ENCODE data around the gene NCCRP1. TPM values are rescaled to one million over a fixed set of nuclear protein-coding genes. Genes with fewer than 3 reads are reported as not detected.

The NCCRP1 gene
- total and polyA plus RNA-seq, 4 experiments from 2014 or later, result not detected

DNA sequence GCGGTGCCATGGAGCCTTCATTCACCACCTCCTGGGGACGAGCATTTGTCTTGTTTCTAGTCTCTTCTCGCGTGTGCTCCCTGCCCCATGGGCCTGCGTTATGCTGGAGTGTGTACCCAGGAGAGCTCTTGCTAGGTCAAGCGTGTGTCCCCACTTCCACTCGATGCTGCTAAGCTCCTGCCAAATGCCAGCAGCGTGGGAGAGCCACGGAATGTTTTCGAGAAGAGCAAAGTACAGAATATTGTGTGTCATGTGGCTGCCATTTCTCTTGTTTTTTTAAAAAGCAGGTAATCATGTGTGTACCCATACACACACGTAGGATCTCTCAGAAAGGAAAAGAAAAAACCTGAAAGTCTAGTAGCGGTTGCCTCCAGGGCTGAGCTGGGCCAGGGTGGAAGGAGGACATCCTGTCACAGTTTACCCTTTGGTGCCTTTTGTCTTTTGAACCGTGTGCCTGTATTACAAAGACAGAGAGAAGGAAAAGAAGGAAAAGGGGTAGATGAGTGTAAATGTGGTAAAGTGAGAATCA is 42.6 kb upstream of the NCCRP1 start:
- Mint-ChIP-seq H3K4me3 (no peak overlapping the region), H3K9me3 (peaks cover 0 to 2% (median 0%) of the 10 kb centered on the region in 8 donors), H3K27ac (peak overlapping the region in 2 of 7 donors; percentile 19 to 60), H3K27me3 (no peaks in the 10 kb centered on the region), H3K4me1 (peaks cover 17 to 21% (median 19%) of the 10 kb centered on the region in 4 donors), H3K36me3 (peaks cover 0 to 4% of the 10 kb centered on the region in 2 donors)
- no peaks in the 10 kb centered on the region for H3K9me3 ChIP-seq (ENCODE audit: control insufficient read depth in 1 of 2, low read length in 2 of 2)
- CTCF ChIA-PET (ENCODE audit: partially characterized antibody), result interaction anchor here (0.7 kb wide), 1 partner anchor 33 kb away, joined by 3 read pairs; no protein-coding TSS in a partner anchor
- no peaks in the 10 kb centered on the region for H3K27me3 ChIP-seq (ENCODE audit: insufficient read depth, low read length)
- H3K36me3 ChIP-seq (ENCODE audit: insufficient read depth, low read length), result no peaks in the 10 kb centered on the region
- H3K4me3 ChIP-seq (ENCODE audit: low read length in 2 of 2), result no peak overlapping the region
- POLR2A ChIA-PET (ENCODE audit: partially characterized antibody), result no interaction called here
- no peak for DNase-seq
- intact Hi-C loops (cut with micrococcal nuclease), result no loop called here
- peaks cover 4% of the 10 kb centered on the region for H3K4me1 ChIP-seq (ENCODE audit: insufficient read depth, low read length)
- H3K27ac ChIP-seq (ENCODE audit: low read depth, low read length), result no peak overlapping the region

DNA sequence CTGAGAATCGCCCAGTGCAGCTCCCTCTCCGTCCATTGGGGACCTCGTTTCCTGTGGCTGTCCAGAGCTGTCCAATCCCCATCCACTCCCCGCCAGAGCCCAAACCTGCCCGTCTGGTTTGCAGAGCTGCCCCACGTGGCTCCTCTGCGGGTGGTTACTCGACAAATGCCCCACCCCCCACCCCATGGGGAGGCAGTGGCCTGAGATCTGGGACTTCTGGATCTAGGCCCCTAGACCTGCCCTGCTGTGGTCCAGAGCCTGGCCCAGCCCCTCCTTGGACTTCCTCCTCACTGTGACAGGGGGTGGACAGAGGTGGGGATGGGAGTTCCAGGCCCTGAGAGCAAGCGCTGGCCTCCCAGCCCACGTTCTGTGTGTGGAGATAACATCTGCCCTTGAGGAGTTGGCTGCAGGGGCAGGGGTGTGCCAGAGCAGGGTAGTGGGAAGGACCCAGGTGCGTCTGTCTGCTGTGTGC is 42.1 kb upstream of the NCCRP1 start:
- Histone ChIP-seq H3K4me3 (ENCODE audit: low read length in 2 of 2) (no peak overlapping the region), H3K27ac (ENCODE audit: low read depth, low read length) (no peak overlapping the region), H3K9me3 (ENCODE audit: control insufficient read depth in 1 of 2, low read length in 2 of 2) (no peaks in the 10 kb centered on the region), H3K4me1 (ENCODE audit: insufficient read depth, low read length) (peaks cover 4% of the 10 kb centered on the region), H3K27me3 (ENCODE audit: insufficient read depth, low read length) (no peaks in the 10 kb centered on the region), H3K36me3 (ENCODE audit: insufficient read depth, low read length) (no peaks in the 10 kb centered on the region)
- DNase-seq, result no peak
- Mint-ChIP-seq H3K4me1 (peaks cover 17 to 21% (median 19%) of the 10 kb centered on the region in 4 donors), H3K27ac (peak overlapping the region in 1 of 7 donors; percentile 60), H3K9me3 (peaks cover 0 to 2% (median 0%) of the 10 kb centered on the region in 8 donors), H3K27me3 (no peaks in the 10 kb centered on the region), H3K36me3 (peaks cover 0 to 4% of the 10 kb centered on the region in 2 donors), H3K4me3 (no peak overlapping the region)
- intact Hi-C loops (cut with micrococcal nuclease), result no loop called here
- POLR2A ChIA-PET (ENCODE audit: partially characterized antibody), result no interaction called here
- CTCF ChIA-PET (ENCODE audit: partially characterized antibody), result interaction anchor here (0.7 kb wide), 1 partner anchor 32 kb away, joined by 3 read pairs; no protein-coding TSS in a partner anchor

DNA sequence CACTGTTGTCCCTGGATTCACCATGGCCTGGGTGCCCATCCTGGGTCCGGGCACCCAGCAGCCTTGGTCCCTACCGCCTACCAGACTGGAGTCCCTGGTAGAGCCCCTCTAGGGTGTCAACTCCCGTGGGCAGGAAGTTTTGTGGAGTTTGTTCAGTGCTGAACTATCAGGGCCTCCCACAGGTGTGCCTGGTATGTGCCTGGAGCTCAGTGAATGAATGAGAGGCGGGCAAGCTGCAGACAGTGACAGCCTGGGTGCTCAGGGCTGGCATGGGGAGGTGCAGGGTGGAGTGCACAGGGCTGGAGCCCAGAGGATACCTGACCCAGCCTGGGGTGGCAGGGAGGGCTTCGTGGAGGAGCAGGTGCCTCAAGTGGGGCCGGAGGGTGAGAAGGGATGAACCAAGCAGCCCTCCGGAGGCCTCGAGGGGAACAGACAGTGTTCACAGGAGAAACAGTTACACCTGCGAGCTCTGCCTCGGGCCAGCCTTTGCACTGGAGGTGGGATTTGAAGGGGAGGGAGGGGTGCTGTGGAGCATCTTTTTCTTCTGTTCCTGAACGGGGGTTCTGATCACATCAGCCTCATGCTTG is 41.6 kb upstream of the NCCRP1 start:
- ChIA-PET POLR2A (ENCODE audit: partially characterized antibody) (no interaction called here), CTCF (ENCODE audit: partially characterized antibody) (no interaction called here)
- Mint-ChIP-seq H3K9me3 (peaks cover 0 to 2% (median 0%) of the 10 kb centered on the region in 8 donors), H3K4me3 (no peak overlapping the region), H3K4me1 (peaks cover 17 to 22% (median 19%) of the 10 kb centered on the region in 4 donors), H3K36me3 (peaks cover 0 to 4% of the 10 kb centered on the region in 2 donors), H3K27ac (peak overlapping the region in 1 of 7 donors; percentile 12), H3K27me3 (no peaks in the 10 kb centered on the region)
- Histone ChIP-seq H3K4me1 (ENCODE audit: insufficient read depth, low read length) (peaks cover 4% of the 10 kb centered on the region), H3K36me3 (ENCODE audit: insufficient read depth, low read length) (no peaks in the 10 kb centered on the region), H3K4me3 (ENCODE audit: low read length in 2 of 2) (no peak overlapping the region), H3K27ac (ENCODE audit: low read depth, low read length) (no peak overlapping the region), H3K9me3 (ENCODE audit: control insufficient read depth in 1 of 2, low read length in 2 of 2) (no peaks in the 10 kb centered on the region), H3K27me3 (ENCODE audit: insufficient read depth, low read length) (no peaks in the 10 kb centered on the region)
- DNase-seq, result no peak
- intact Hi-C loops (cut with micrococcal nuclease), result no loop called here

DNA sequence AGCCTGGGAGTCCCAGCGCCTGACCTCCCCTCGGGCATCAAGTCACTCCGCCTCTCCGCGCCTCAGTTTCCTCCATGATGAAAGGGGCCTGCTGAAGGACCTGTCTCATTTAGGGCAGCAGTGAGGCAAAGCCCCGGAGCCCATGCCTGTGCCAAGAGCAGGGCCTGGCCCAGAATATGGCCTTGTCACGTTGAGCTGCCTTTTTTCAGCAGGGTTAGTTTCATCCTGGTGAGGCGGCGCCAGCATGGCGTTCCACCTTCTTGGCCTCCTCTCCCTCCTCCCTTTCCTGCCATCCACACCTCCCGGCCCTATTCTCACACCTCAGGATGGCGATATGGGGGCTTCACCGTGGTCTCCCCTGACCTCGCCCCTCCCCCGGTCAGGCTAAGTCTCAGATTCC is 41.0 kb upstream of the NCCRP1 start:
- Histone ChIP-seq H3K4me1 (ENCODE audit: insufficient read depth, low read length) (peaks cover 4% of the 10 kb centered on the region), H3K9me3 (ENCODE audit: control insufficient read depth in 1 of 2, low read length in 2 of 2) (no peaks in the 10 kb centered on the region), H3K36me3 (ENCODE audit: insufficient read depth, low read length) (no peaks in the 10 kb centered on the region), H3K27me3 (ENCODE audit: insufficient read depth, low read length) (no peaks in the 10 kb centered on the region), H3K27ac (ENCODE audit: low read depth, low read length) (no peak overlapping the region), H3K4me3 (ENCODE audit: low read length in 2 of 2) (no peak overlapping the region)
- Mint-ChIP-seq H3K27me3 (no peaks in the 10 kb centered on the region), H3K4me3 (no peak overlapping the region), H3K27ac (peak overlapping the region in 2 of 7 donors; percentile 73 to 90), H3K9me3 (peaks cover 0 to 2% (median 0%) of the 10 kb centered on the region in 8 donors), H3K4me1 (peaks cover 17 to 27% (median 20%) of the 10 kb centered on the region in 4 donors), H3K36me3 (peaks cover 0 to 4% of the 10 kb centered on the region in 2 donors)
- ChIA-PET CTCF (ENCODE audit: partially characterized antibody) (no interaction called here), POLR2A (ENCODE audit: partially characterized antibody) (no interaction called here)
- DNase-seq, result no peak
- intact Hi-C loops (cut with micrococcal nuclease), result no loop called here

DNA sequence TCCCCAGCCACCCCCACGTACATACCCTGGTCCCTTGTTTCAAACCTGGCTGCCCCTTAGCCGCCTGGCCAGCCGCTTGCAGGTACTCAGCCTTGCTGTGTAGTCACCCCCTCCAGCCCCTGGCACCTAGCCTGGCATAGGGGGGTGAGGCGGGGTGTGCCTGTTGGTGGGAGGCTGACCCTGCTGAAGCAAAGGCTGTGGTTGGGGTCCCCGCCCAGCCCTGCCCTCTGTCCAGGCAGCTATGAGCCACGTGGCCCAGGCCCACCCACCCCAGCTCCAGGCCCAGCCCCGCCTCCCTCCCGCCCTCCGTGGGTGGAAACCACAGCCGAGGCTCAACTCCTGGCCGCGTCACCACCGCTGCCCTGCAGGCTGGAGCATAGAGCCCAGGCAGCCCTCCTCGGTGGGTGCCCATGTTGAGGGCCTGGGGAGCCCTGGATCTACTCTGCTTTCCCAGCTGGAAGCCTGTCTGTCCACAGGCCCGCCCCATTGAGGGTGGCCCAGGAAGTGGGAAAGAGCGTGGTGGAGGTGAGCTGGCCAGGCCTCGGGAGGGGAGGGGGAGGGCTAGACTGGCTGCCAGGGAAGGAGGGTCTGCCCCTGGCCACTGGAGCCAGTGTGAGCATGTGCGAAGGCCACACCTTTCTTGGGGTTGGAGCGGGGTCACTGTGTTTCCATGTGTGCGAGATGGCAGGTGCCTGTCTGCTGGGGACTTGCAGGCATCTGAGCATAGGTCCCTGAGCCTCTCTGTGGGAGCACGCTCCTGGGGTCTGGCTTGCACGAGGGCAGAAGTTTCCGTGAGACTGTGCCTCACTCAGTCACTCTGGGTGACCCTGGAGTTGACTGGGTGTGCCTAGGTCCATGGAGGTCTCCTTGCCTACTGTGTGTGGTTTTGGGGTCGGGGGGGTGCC is 40.2 kb upstream of the NCCRP1 start:
- Histone ChIP-seq H3K27ac (ENCODE audit: low read depth, low read length) (no peak overlapping the region), H3K36me3 (ENCODE audit: insufficient read depth, low read length) (no peaks in the 10 kb centered on the region), H3K9me3 (ENCODE audit: control insufficient read depth in 1 of 2, low read length in 2 of 2) (no peaks in the 10 kb centered on the region), H3K4me3 (ENCODE audit: low read length in 2 of 2) (no peak overlapping the region), H3K27me3 (ENCODE audit: insufficient read depth, low read length) (no peaks in the 10 kb centered on the region), H3K4me1 (ENCODE audit: insufficient read depth, low read length) (peaks cover 4% of the 10 kb centered on the region)
- H3K27ac Mint-ChIP-seq, result peak overlapping the region in 2 of 7 donors; percentile 11 to 56
- H3K9me3 Mint-ChIP-seq, result peaks cover 0 to 2% (median 0%) of the 10 kb centered on the region in 8 donors
- no peaks in the 10 kb centered on the region for H3K27me3 Mint-ChIP-seq
- POLR2A ChIA-PET (ENCODE audit: partially characterized antibody), result no interaction called here
- intact Hi-C loops (cut with micrococcal nuclease), result no loop called here
- DNase-seq, result no peak
- H3K36me3 Mint-ChIP-seq, result peaks cover 0 to 4% of the 10 kb centered on the region in 2 donors
- peaks cover 17 to 30% (median 19%) of the 10 kb centered on the region in 4 donors for H3K4me1 Mint-ChIP-seq
- H3K4me3 Mint-ChIP-seq, result no peak overlapping the region
- CTCF ChIA-PET (ENCODE audit: partially characterized antibody), result no interaction called here

DNA sequence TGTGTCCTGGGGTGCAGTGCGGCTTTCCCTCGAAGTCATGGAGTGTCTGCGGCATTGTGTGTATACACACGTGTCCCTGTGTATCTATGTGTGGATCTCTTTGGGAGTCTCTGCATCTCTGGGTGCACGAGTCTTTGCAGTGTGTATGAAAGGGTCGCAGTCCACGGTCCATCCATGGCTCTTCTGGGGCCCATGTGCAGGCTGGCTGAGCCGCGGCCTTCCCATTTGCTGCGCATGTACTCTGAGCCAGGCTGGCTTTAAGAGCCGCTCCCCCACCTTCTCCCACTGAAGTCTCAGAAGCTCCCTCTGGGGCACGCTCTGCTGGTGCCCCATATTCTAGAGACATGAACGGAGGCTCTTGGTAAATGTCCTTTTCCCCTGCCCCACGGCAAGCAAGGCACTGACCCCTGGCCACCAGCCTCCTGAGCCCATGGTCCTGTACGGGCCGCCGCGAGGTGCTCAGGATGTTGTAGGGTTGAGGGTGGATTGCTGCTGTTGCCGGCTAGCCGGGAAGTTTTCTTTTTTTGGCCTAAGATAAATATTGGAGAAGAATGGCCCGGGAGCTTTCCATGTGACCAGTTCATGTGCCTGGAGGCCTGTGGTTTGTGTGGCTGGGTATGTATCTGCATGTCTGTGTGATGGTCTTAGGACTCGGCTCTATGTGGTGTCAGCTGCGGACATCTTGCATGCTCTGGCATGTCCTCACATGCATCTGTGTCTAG is 39.3 kb upstream of the NCCRP1 start:
- intact Hi-C loops (cut with micrococcal nuclease), result no loop called here
- H3K27ac ChIP-seq (ENCODE audit: low read depth, low read length), result no peak overlapping the region
- Mint-ChIP-seq H3K9me3 (peaks cover 0 to 2% (median 0%) of the 10 kb centered on the region in 8 donors), H3K27me3 (no peaks in the 10 kb centered on the region), H3K36me3 (peaks cover 0 to 4% of the 10 kb centered on the region in 2 donors), H3K4me1 (peaks cover 16 to 31% (median 20%) of the 10 kb centered on the region in 4 donors), H3K27ac (peak overlapping the region in 4 of 7 donors; percentile 3 to 59 (median 20)), H3K4me3 (peak overlapping the region in 1 of 8 donors; percentile 39)
- H3K27me3 ChIP-seq (ENCODE audit: insufficient read depth, low read length), result no peaks in the 10 kb centered on the region
- peaks cover 4% of the 10 kb centered on the region for H3K4me1 ChIP-seq (ENCODE audit: insufficient read depth, low read length)
- ChIA-PET CTCF (ENCODE audit: partially characterized antibody) (no interaction called here), POLR2A (ENCODE audit: partially characterized antibody) (no interaction called here)
- H3K4me3 ChIP-seq (ENCODE audit: low read length in 2 of 2), result no peak overlapping the region
- DNase-seq, result no peak
- no peaks in the 10 kb centered on the region for H3K36me3 ChIP-seq (ENCODE audit: insufficient read depth, low read length)
- H3K9me3 ChIP-seq (ENCODE audit: control insufficient read depth in 1 of 2, low read length in 2 of 2), result no peaks in the 10 kb centered on the region
